Measurements from ENCODE around the gene MTMR1. TPM values are rescaled to one million over a fixed set of nuclear protein-coding genes. Genes with fewer than 3 reads are reported as not detected.

The MTMR1 gene
- total RNA-seq, 1 donor from 2014 or later, result 152 TPM

DNA sequence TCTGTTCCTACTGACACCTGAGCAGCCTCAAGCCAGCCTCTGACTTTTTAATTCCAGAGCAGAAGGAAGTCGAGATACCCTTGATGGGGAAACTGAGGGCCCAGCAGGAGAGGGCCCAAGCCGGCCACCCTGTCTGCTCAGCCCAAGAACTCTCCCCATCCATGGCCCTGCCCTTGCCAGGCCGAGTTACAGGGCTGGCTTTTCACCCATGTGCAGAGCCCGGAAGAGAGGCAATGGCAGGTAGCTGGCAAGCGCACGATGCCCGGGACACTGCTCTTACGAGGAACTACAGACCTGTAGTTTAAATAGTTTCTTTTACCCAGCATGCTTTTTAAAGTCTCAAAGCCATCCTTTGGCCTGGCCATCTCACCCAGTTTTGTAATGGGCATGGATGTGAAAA, 79.9 kb downstream of the MTMR1 start:
- H3K9me3 ChIP-seq, result no peaks in the 10 kb centered on the region

DNA sequence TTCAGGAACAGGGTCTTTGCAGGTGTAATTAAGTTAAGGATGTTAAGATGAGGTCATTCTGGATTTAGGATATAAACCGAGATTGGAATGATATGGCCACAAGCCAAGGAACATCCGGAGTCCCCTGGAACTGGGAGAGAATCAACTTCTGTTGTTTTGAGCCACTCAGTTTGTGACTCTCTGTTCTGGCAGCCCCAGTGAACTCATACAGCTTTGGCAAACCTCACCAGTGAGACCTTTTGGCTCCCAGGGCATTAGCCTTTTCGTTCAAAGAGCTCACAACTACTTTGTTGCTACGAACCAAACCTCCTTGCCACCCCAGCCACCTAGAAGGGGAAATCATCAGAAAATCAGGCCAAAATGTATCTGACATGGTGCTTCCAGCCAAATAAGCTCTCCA, 80.4 kb downstream of the MTMR1 start:
- TF ChIP-seq, protein P1, sequence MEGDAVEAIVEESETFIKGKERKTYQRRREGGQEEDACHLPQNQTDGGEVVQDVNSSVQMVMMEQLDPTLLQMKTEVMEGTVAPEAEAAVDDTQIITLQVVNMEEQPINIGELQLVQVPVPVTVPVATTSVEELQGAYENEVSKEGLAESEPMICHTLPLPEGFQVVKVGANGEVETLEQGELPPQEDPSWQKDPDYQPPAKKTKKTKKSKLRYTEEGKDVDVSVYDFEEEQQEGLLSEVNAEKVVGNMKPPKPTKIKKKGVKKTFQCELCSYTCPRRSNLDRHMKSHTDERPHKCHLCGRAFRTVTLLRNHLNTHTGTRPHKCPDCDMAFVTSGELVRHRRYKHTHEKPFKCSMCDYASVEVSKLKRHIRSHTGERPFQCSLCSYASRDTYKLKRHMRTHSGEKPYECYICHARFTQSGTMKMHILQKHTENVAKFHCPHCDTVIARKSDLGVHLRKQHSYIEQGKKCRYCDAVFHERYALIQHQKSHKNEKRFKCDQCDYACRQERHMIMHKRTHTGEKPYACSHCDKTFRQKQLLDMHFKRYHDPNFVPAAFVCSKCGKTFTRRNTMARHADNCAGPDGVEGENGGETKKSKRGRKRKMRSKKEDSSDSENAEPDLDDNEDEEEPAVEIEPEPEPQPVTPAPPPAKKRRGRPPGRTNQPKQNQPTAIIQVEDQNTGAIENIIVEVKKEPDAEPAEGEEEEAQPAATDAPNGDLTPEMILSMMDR (IDR thresholded peaks at IDR 0.05), result no peak
- H3K4me1 ChIP-seq, result no peaks in the 10 kb centered on the region
- DNase-seq (ENCODE audit: low spot score in 2 of 2), result no peak
- no peak overlapping the region for H3K27ac ChIP-seq
- no peaks in the 10 kb centered on the region for H3K27me3 ChIP-seq
- no peaks in the 10 kb centered on the region for H3K9me3 ChIP-seq
- H3K36me3 ChIP-seq, result peaks cover 0 to 5% of the 10 kb centered on the region in 2 donors
- H3K4me3 ChIP-seq, result no peak overlapping the region
- intact Hi-C loops (cut with DNase I), result loop anchor here (2.0 kb wide), 1 partner anchor 209 kb away; the partner anchor contains the start of gene HMGB3

More for the DNA sequence above, 79.9 kb downstream of the MTMR1 start:
- peaks cover 0 to 9% of the 10 kb centered on the region in 2 donors for H3K36me3 ChIP-seq
- intact Hi-C loops (cut with DNase I), result loop anchor here (2.0 kb wide), 1 partner anchor 210 kb away; the partner anchor contains the start of gene HMGB3
- no peak overlapping the region for H3K4me3 ChIP-seq
- H3K27me3 ChIP-seq, result no peaks in the 10 kb centered on the region
- no peak overlapping the region for H3K27ac ChIP-seq
- TF ChIP-seq, protein P1 (IDR thresholded peaks at IDR 0.05), result no peak
- no peaks in the 10 kb centered on the region for H3K4me1 ChIP-seq
- DNase-seq (ENCODE audit: low spot score in 2 of 2), result no peak

DNA sequence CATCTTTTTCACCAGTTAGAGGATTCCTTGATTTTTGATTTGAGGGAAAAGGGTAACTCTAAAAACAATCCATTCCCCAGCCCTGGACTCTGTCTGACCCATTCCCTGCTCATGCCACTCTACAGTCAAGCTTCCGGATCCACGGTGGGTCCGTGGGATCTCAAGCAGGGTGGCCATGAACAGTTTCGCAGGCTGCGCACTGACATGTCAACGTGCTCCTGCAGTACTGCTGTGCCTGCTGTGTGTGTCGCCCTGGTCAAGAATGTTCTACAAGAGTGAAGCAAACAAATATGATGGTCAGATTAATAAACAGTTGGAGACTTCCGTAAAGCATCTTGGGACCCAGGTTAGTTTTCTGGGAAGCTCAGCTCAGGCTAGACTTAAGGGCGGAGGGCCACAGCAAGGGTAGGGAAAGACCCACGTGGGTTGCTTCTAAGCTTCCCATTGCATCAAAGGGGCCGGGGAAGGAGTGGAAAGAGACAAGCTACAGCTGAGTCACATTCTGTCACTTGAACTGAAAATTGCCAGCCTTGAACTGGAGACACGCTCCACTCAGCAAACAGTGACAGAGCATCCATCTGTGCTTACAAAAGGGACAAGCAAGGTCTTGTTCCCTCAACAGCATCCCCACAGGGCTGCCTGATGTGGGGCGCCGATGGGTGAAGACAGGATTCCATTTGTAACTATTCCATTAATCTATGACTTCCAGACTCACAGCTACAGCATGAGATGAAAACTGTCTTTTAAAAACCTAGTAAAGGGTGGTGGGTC, 81.8 kb downstream of the MTMR1 start:
- Histone ChIP-seq H3K4me1 (no peaks in the 10 kb centered on the region), H3K9me3 (no peaks in the 10 kb centered on the region), H3K36me3 (peaks cover 0 to 3% of the 10 kb centered on the region in 2 donors), H3K27ac (no peak overlapping the region), H3K4me3 (no peak overlapping the region), H3K27me3 (no peaks in the 10 kb centered on the region)
- TF ChIP-seq, protein P1 (IDR thresholded peaks at IDR 0.05), result no peak
- DNase-seq (ENCODE audit: low spot score in 2 of 2), result no peak
- intact Hi-C loops (cut with DNase I), result no loop called here

DNA sequence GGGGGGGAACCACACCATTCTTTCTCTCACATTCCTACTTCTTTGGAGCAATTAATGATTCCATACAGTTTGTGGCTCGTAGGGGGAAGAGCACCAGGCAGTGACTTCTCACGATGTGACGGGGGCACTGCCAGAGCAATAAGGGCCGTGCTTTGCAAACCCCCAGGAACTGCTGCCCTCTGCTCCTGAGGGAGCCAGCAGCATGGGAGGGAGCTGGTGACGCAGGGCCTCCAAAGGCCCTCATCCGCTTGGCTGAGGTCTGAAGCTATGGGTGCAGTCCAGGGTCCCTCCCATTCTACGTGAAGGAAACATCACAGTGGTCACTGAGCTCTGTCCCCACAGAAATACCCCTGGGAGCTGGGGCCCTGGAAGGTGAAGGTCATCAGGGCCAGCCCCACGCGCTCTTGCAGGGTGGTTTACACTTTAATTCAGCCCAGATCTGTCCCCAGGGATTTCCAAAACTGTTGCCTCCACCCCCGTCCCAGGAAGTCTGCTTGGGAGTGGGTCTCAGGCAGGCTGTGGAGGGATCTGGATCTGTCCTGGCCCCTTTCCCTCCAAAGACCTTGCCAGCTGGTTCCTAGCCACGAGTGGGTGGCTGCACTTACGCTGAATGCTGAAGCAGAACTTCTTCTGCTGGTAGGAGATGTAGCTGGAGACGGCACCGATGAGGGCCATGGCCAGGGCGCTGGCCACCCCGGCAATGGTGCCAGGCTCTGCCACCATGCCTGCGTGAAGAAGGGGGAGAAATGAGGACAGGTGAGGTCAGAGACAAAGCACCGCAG, 82.6 kb downstream of the MTMR1 start:
- TF ChIP-seq, protein P1 (IDR thresholded peaks at IDR 0.05), result no peak
- no peak for DNase-seq (ENCODE audit: low spot score in 2 of 2)
- Histone ChIP-seq H3K36me3 (peaks cover 0 to 3% of the 10 kb centered on the region in 2 donors), H3K4me1 (no peaks in the 10 kb centered on the region), H3K27me3 (no peaks in the 10 kb centered on the region), H3K27ac (no peak overlapping the region), H3K4me3 (no peak overlapping the region), H3K9me3 (no peaks in the 10 kb centered on the region)
- intact Hi-C loops (cut with DNase I), result no loop called here

DNA sequence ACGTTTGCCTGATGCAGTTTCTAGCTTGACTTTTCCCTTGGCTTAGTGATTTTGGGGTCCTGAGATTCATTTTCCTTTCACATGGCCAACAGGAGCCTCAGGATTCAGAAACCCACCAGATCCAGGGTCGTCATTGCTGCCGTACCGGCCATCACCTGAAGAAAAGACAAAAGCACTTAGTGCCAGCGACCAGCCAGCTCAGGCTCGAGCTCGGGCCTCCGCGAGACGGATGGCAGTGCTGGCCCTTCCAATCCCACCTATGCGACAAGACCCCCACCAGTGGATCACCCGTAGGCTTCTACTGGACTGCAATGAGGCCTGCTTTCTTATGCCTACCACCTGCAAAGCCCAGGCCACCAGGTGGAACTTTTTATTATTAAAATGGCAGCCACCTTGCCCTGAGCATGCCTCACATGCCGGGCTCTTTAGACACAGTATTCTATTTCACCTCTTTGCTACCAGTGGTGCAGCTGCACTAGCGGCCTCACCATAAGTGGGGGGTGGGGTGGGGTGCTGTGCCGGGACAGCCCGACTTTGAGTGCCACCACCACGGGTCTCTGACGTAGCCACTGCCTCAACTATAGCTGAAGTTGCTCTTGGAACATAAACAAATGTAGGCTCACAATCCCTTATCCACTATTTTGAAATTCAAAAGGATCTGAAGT, 84.3 kb downstream of the MTMR1 start:
- Histone ChIP-seq H3K36me3 (peaks cover 0 to 3% of the 10 kb centered on the region in 2 donors), H3K4me3 (no peak overlapping the region), H3K9me3 (no peaks in the 10 kb centered on the region), H3K27ac (no peak overlapping the region), H3K27me3 (no peaks in the 10 kb centered on the region), H3K4me1 (no peaks in the 10 kb centered on the region)
- intact Hi-C loops (cut with DNase I), result no loop called here
- DNase-seq (ENCODE audit: low spot score in 2 of 2), result no peak
- TF ChIP-seq, protein P1 (IDR thresholded peaks at IDR 0.05), result no peak
